Prostate gland (tissue), 2 donors: ENCODE results near the gene GNAI3. TPM values are rescaled to one million over a fixed set of nuclear protein-coding genes. Genes with fewer than 3 reads are reported as not detected.

Experiments
- DNase-seq: peaks from one replicate; pipeline ENCODE4 v3.0.0-alpha.2; 2019; ENCODE audit warnings: low spot score
- H3K27ac ChIP-seq, 2 donors: fragments of 200-600 bp; sonication (generic); 2 replicates each; pipeline ENCODE4 v1.5.1; 2017 to 2019
- H3K27me3 ChIP-seq: fragments of 200-600 bp; sonication (generic); replicated peaks from 2 replicates; pipeline ENCODE4 v1.5.1; 2019; ENCODE audit not compliant: insufficient read depth
- H3K36me3 ChIP-seq, 2 donors: fragments of 200-600 bp; sonication (generic); 1 replicate in 1 of 2; 2 replicates in 1 of 2; pipeline versions ENCODE4 v1.5.1 to v1.8.1; 2017 to 2019
- H3K4me1 ChIP-seq: fragments of 200-600 bp; sonication (generic); replicated peaks from 2 replicates; pipeline ENCODE4 v1.5.1; 2019
- H3K4me3 ChIP-seq, 2 donors: fragments of 200-600 bp; sonication (generic); 2 replicates each; pipeline ENCODE4 v1.5.1; 2017 to 2019
- H3K9me3 ChIP-seq: fragments of 200-600 bp; sonication (generic); 2 replicates; pipeline ENCODE4 v1.5.1; 2017
- POLR2A ChIP-seq: fragments of 450-650 bp; IDR thresholded peaks from one replicate; pipeline ENCODE4 v1.6.1; 2016; ENCODE audit warnings: antibody characterized with exemption, mild to moderate bottlenecking
- POLR2AphosphoS5 ChIP-seq: sonication (generic); formaldehyde crosslinking; IDR thresholded peaks from one replicate; pipeline ENCODE4 v1.6.1; 2017; ENCODE audit warnings: antibody characterized with exemption
- WGBS: methylation state at CpG from one replicate; pipeline ENCODE4 v1.1.5; 2018; 5-methylcytosine and 5-hydroxymethylcytosine counted together
- intact Hi-C: fragments of 100-400 bp; cut with DNase I; formaldehyde crosslinking; loops from one replicate; pipeline ENCODE4 v1.14.2; 2022
- total RNA-seq, 2 donors: library from RNA; depleted of rRNA; stranded (reverse); fragments of >200 nt; gene quantifications; one replicate each; pipeline ENCODE4 v1.1.0, GENCODE V29; 2016
- TF ChIP-seq, protein P1 (sequence below), 4 experiments: fragments of 200-600 bp in 2 of 4; fragments of 450-650 bp in 2 of 4; sonication (generic) in 2 of 4; IDR thresholded peaks; 1 replicate in 3 of 4; 2 replicates in 1 of 4; pipeline ENCODE4 v1.5.1; 2016 to 2019; ENCODE audit warnings: antibody characterized with exemption in 4 of 4, mild to moderate bottlenecking in 2 of 4, moderate library complexity in 2 of 4

The GNAI3 gene
- total RNA-seq, 2 donors from 2014 or later, result 5.1 to 5.4 TPM

DNA sequence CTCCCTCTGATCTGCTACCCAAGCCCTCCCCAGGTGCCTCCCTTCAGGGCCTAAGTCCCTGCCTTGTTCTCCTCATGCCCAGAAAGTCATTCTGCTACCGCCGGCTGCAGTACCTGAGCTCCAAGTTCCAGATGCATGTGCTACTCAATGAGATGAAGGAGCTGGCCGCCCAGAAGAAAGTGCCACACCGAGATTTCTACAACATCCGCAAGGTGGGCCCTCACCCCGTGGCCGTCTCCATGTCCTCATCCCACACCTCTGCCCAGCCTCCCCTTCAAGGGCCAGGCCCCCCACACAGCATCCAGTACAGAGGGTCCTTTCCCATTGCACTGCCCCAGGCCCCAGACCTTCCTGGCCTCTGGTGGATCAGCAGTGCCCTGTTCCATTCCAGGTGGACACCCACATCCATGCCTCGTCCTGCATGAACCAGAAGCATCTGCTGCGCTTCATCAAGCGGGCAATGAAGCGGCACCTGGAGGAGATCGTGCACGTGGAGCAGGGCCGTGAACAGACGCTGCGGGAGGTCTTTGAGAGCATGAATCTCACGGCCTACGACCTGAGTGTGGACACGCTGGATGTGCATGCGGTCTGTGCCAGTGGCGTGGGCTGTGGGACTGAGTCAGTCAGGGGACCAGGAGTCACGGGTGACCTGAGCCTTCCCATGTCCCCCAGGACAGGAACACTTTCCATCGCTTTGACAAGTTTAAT, 79.4 kb downstream of the GNAI3 start:
- Histone ChIP-seq H3K27ac (no peak overlapping the region), H3K9me3 (no peaks in the 10 kb centered on the region), H3K27me3 (no peaks in the 10 kb centered on the region), H3K4me1 (peaks cover 10% of the 10 kb centered on the region), H3K4me3 (no peak overlapping the region), H3K36me3 (no peaks in the 10 kb centered on the region)
- intact Hi-C loops, result no loop called here
- WGBS, result 87% methylated on average over 23 of the region's 23 CpGs
- TF ChIP-seq, protein P1, sequence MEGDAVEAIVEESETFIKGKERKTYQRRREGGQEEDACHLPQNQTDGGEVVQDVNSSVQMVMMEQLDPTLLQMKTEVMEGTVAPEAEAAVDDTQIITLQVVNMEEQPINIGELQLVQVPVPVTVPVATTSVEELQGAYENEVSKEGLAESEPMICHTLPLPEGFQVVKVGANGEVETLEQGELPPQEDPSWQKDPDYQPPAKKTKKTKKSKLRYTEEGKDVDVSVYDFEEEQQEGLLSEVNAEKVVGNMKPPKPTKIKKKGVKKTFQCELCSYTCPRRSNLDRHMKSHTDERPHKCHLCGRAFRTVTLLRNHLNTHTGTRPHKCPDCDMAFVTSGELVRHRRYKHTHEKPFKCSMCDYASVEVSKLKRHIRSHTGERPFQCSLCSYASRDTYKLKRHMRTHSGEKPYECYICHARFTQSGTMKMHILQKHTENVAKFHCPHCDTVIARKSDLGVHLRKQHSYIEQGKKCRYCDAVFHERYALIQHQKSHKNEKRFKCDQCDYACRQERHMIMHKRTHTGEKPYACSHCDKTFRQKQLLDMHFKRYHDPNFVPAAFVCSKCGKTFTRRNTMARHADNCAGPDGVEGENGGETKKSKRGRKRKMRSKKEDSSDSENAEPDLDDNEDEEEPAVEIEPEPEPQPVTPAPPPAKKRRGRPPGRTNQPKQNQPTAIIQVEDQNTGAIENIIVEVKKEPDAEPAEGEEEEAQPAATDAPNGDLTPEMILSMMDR (IDR thresholded peaks at IDR 0.05), result no peak
- TF ChIP-seq POLR2A (no peak), POLR2AphosphoS5 (no peak)
- DNase-seq, result no peak

- Histone ChIP-seq H3K4me1 (peaks cover 14% of the 10 kb centered on the region), H3K9me3 (no peaks in the 10 kb centered on the region)
- intact Hi-C loops, result no loop called here
These were observed 80.3 kb downstream of the GNAI3 start for GRCh38 chr1:109628540-109629321.

DNA sequence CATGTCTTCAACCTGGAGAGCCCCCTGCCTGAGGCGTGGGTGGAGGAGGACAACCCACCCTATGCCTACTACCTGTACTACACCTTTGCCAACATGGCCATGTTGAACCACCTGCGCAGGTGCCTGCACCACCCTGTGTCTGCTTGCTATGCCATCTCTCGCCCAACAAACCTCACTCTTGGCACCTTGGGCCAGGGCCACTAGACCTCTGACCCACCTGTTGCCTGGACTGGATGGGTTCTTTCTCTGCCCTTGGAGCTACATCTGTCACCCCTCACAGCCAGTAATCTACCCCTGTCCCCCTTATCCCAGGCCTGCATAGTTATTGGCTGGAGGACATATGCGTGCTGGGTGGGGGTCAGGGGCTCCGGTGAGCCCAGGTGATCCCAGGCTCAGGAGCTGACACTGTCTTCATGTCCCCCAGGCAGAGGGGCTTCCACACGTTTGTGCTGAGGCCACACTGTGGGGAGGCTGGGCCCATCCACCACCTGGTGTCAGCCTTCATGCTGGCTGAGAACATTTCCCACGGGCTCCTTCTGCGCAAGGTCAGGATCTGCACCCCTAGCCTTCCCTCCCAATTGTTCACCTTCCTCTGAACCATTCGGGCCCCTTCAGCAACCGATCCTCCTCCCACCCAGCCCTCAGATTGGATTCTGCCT, 81.1 kb downstream of the GNAI3 start:
- Histone ChIP-seq H3K27ac (no peak overlapping the region), H3K4me1 (peaks cover 14% of the 10 kb centered on the region), H3K27me3 (no peaks in the 10 kb centered on the region), H3K36me3 (no peaks in the 10 kb centered on the region), H3K4me3 (no peak overlapping the region), H3K9me3 (no peaks in the 10 kb centered on the region)
- peak; percentile 2 for DNase-seq
- WGBS, result 84% methylated on average over 10 of the region's 10 CpGs
- intact Hi-C loops, result loop anchor here (5.0 kb wide), 1 partner anchor 82 kb away; the partner anchor contains the start of gene GNAI3
- TF ChIP-seq POLR2A (no peak), POLR2AphosphoS5 (no peak)
- TF ChIP-seq, protein P1 (IDR thresholded peaks at IDR 0.05), result no peak

More at GRCh38 chr1:109628540-109629321, 80.3 kb downstream of the GNAI3 start:
- no peaks in the 10 kb centered on the region for H3K36me3 ChIP-seq
- H3K27me3 ChIP-seq, result no peaks in the 10 kb centered on the region
- H3K27ac ChIP-seq, result no peak overlapping the region
- WGBS, result 78% methylated on average over 18 of the region's 23 CpGs
- TF ChIP-seq POLR2A (no peak), POLR2AphosphoS5 (no peak)
- TF ChIP-seq, protein P1 (IDR thresholded peaks at IDR 0.05), result no peak
- peak; percentile 6 for DNase-seq
- H3K4me3 ChIP-seq, result no peak overlapping the region

GRCh38 chr1:109630081-109630897, 81.9 kb downstream of the GNAI3 start:
- WGBS, result 90% methylated on average over 22 of the region's 30 CpGs
- Histone ChIP-seq H3K9me3 (no peaks in the 10 kb centered on the region), H3K27me3 (no peaks in the 10 kb centered on the region), H3K27ac (no peak overlapping the region), H3K4me3 (no peak overlapping the region), H3K4me1 (peaks cover 14% of the 10 kb centered on the region), H3K36me3 (no peaks in the 10 kb centered on the region)
- peak; percentile 3 for DNase-seq
- TF ChIP-seq, protein P1 (IDR thresholded peaks at IDR 0.05), result peak in 2 of 4 experiments; percentile 7 to 30
- no peak for TF ChIP-seq POLR2AphosphoS5
- intact Hi-C loops, result loop anchor here (5.0 kb wide), 1 partner anchor 83 kb away; the partner anchor contains the start of gene GNAI3
